Keratinocyte (primary cell): ENCODE data around the gene ZBTB24. TPM values are rescaled to one million over a fixed set of nuclear protein-coding genes. Genes with fewer than 3 reads are reported as not detected.
A peak's percentile ranks its signal among the peaks of the same experiment; 100 is the strongest.

ENCODE experiments used
- DNase-seq: peaks from one replicate; pipeline ENCODE4 v3.0.0-alpha.2; 2011; ENCODE audit warnings: low read depth, missing footprints, low spot score
- FAIRE-seq: peaks from 2 replicates; lab custom pipeline; 2011; peaks lifted over from hg19 to GRCh38; lab: Jason Lieb, UNC
- H2AFZ ChIP-seq: 2 replicates; pipeline ENCODE4 v1.6.0; 2012; ENCODE audit warnings: low read length, control low read depth, inconsistent platforms; ENCODE audit not compliant: control insufficient read depth
- H3K27ac ChIP-seq: 2 replicates; pipeline ENCODE4 v1.5.1; 2011; ENCODE audit warnings: low read length; ENCODE audit not compliant: control insufficient read depth, insufficient read depth
- H3K27me3 ChIP-seq: 3 replicates; pipeline ENCODE4 v1.6.0; 2011; ENCODE audit warnings: low read length; ENCODE audit not compliant: control insufficient read depth, insufficient read depth; ENCODE audit errors: extremely low read depth
- H3K36me3 ChIP-seq, 2 experiments: 2 replicates in 1 of 2; 3 replicates in 1 of 2; pipeline ENCODE4 v1.5.1; 2011; ENCODE audit warnings: low read length in 2 of 2, mild to moderate bottlenecking in 1 of 2; ENCODE audit not compliant: control insufficient read depth in 2 of 2, insufficient read depth in 2 of 2; ENCODE audit errors: extremely low read depth in 1 of 2
- H3K4me1 ChIP-seq: 3 replicates; pipeline ENCODE4 v1.5.1; 2011; ENCODE audit warnings: low read length; ENCODE audit not compliant: control insufficient read depth, insufficient read depth; ENCODE audit errors: extremely low read depth
- H3K4me2 ChIP-seq: 3 replicates; pipeline ENCODE4 v1.6.0; 2011; ENCODE audit warnings: low read depth, low read length; ENCODE audit not compliant: control insufficient read depth, insufficient read depth; ENCODE audit errors: extremely low read depth
- H3K4me3 ChIP-seq, 3 experiments: fragments of 200-600 bp in 1 of 3; sonication (generic) in 1 of 3; 2 replicates in 2 of 3; 3 replicates in 1 of 3; pipeline ENCODE4 v1.5.1; 2011 to 2016; ENCODE audit warnings: low read length in 3 of 3, mild to moderate bottlenecking in 3 of 3, control low read depth in 2 of 3, inconsistent platforms in 1 of 3, low read depth in 1 of 3, mixed read lengths in 1 of 3, mixed run types in 1 of 3, moderate library complexity in 1 of 3; ENCODE audit not compliant: control insufficient read depth in 2 of 3, insufficient read depth in 2 of 3; ENCODE audit errors: extremely low read depth in 1 of 3
- H3K79me2 ChIP-seq: 2 replicates; pipeline ENCODE4 v1.6.0; 2012; ENCODE audit warnings: low read length; ENCODE audit not compliant: control insufficient read depth, insufficient read depth
- H3K9ac ChIP-seq: 3 replicates; pipeline ENCODE4 v1.6.0; 2011; ENCODE audit warnings: low read length; ENCODE audit not compliant: control insufficient read depth, insufficient read depth; ENCODE audit errors: extremely low read depth
- H3K9me1 ChIP-seq: 3 replicates; pipeline ENCODE4 v1.6.0; 2011; ENCODE audit warnings: low read length; ENCODE audit not compliant: control insufficient read depth, insufficient read depth; ENCODE audit errors: extremely low read depth
- H3K9me3 ChIP-seq: 2 replicates; pipeline ENCODE4 v1.5.1; 2012; ENCODE audit warnings: low read depth, low read length; ENCODE audit not compliant: control insufficient read depth
- H4K20me1 ChIP-seq: 3 replicates; pipeline ENCODE4 v1.6.0; 2011; ENCODE audit warnings: low read length; ENCODE audit not compliant: control insufficient read depth, insufficient read depth; ENCODE audit errors: extremely low read depth
- CTCF ChIP-seq, 3 experiments: IDR thresholded peaks in 1 of 3; conservative IDR thresholded peaks in 1 of 3; optimal IDR thresholded peaks in 1 of 3; 2 replicates in 2 of 3; 3 replicates in 1 of 3; pipeline versions ENCODE3 to v1.5.1; 2011; ENCODE audit warnings: low read length in 3 of 3, mild to moderate bottlenecking in 3 of 3, moderate library complexity in 2 of 3, control low read depth in 1 of 3, inconsistent platforms in 1 of 3; ENCODE audit not compliant: insufficient read depth in 2 of 3; ENCODE audit errors: extremely low read depth in 1 of 3
- EZH2 ChIP-seq: IDR thresholded peaks from one replicate; pipeline ENCODE4 v1.6.1; 2012; ENCODE audit warnings: inconsistent platforms, mild to moderate bottlenecking, low read length, moderate library complexity
- dilution Hi-C: fragments of 300-500 bp; cut with MboI; formaldehyde crosslinking; loops from one replicate; pipeline ENCODE4 v1.7.0; 2020; ENCODE audit warnings: low sequenced_read_pairs; ENCODE audit not compliant: extremely low pct_ligation_motif_present
- polyA plus RNA-seq, 5 experiments: library from polyadenylated mRNA; depleted of rRNA in 3 of 5; stranded (reverse) in 3 of 5; stranded (forward) in 1 of 5; unstranded in 1 of 5; fragments of >200 nt; gene quantifications; 1 replicate in 1 of 5; 2 replicates in 3 of 5; 3 replicates in 1 of 5; pipeline versions ENCODE4 v1.2.1 to v1.2.3, GENCODE V29; 2011 to 2012; ENCODE audit warnings: missing spikeins in 2 of 5, low read depth in 1 of 5, low replicate concordance in 1 of 5

ZBTB24 gene
- polyA plus RNA-seq, 1 donor (not counting 4 experiments of a cell fraction or from before 2014, with no cell fraction given) = 4.6 TPM

- Histone ChIP-seq H4K20me1 (no peaks in the 10 kb centered on the region), H3K9me1 (peaks cover 2% of the 10 kb centered on the region), H3K4me2 (no peak overlapping the region), H3K9me3 (no peaks in the 10 kb centered on the region), H3K9ac (no peak overlapping the region), H3K4me3 (no peak overlapping the region), H3K36me3 (peaks cover 27 to 46% of the 10 kb centered on the region in 2 experiments), H3K27me3 (no peaks in the 10 kb centered on the region), H3K27ac (no peak overlapping the region), H2AFZ (no peak overlapping the region), H3K79me2 (peaks cover 2% of the 10 kb centered on the region), H3K4me1 (peaks cover 17% of the 10 kb centered on the region)
- TF ChIP-seq CTCF (optimal IDR thresholded peaks at IDR 0.05 in 1 of 3, IDR thresholded peaks at IDR 0.05 in 1 of 3, conservative IDR thresholded peaks at IDR 0.05 in 1 of 3; ENCODE audit: extremely low read depth in 1 of 3, insufficient read depth in 2 of 3, low read length in 3 of 3) (no peak), EZH2 (no peak)
- FAIRE-seq (no peak), DNase-seq (no peak)
- dilution Hi-C loops = no loop called here
Measured at GRCh38 chr6:109443425-109443950, 39.5 kb downstream of the ZBTB24 start.

DNA sequence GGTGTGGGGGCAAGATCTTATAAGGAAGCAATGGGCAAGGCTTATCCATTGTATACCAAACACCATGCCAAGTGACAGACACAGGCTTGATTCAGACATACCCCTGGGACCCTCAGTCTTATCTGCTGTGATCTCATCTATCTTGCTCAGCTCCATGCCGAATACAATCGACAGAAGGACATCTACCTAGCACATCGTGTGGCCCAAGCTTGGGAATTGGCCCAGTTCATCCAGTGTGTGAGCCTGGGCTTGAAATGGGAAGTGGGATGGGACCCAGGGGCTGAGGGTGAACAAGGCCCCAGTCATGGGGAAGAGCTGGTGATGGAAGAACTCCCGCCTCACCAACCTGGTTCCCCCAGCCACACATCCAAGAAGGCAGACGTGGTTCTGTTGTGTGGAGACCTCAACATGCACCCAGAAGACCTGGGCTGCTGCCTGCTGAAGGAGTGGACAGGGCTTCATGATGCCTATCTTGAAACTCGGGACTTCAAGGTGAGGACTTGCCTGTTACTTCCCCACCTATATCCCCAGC is 40.6 kb downstream of the ZBTB24 start:
- TF ChIP-seq EZH2 (no peak), CTCF (optimal IDR thresholded peaks at IDR 0.05 in 1 of 3, IDR thresholded peaks at IDR 0.05 in 1 of 3, conservative IDR thresholded peaks at IDR 0.05 in 1 of 3; ENCODE audit: extremely low read depth in 1 of 3, insufficient read depth in 2 of 3, low read length in 3 of 3) (no peak)
- H3K9me1 ChIP-seq = peaks cover 2% of the 10 kb centered on the region
- no peak overlapping the region for H3K9ac ChIP-seq
- H3K27ac ChIP-seq = no peak overlapping the region
- H4K20me1 ChIP-seq = no peaks in the 10 kb centered on the region
- H2AFZ ChIP-seq = no peak overlapping the region
- peak overlapping the region; percentile 89 for H3K4me2 ChIP-seq
- H3K36me3 ChIP-seq = peaks cover 26 to 46% of the 10 kb centered on the region in 2 experiments
- no peaks in the 10 kb centered on the region for H3K27me3 ChIP-seq
- no peaks in the 10 kb centered on the region for H3K9me3 ChIP-seq
- peaks cover 2% of the 10 kb centered on the region for H3K79me2 ChIP-seq
- dilution Hi-C loops = no loop called here
- no peak overlapping the region for H3K4me3 ChIP-seq
- H3K4me1 ChIP-seq = peaks cover 17% of the 10 kb centered on the region
- FAIRE-seq (no peak), DNase-seq (no peak)
